OCI-M2 (cell line): ENCODE results near the gene PILRA.
"Not testable (repeated sequence)": the region's sequence is repeated elsewhere in the genome, so short reads cannot be mapped to it uniquely, and the experiment has no call there.

Source experiments
- DNase-seq: peaks from one replicate; lab custom pipeline; 2025; ENCODE audit not compliant: unreplicated experiment; lab: John Stamatoyannopoulos, UW

Gene PILRA

DNA sequence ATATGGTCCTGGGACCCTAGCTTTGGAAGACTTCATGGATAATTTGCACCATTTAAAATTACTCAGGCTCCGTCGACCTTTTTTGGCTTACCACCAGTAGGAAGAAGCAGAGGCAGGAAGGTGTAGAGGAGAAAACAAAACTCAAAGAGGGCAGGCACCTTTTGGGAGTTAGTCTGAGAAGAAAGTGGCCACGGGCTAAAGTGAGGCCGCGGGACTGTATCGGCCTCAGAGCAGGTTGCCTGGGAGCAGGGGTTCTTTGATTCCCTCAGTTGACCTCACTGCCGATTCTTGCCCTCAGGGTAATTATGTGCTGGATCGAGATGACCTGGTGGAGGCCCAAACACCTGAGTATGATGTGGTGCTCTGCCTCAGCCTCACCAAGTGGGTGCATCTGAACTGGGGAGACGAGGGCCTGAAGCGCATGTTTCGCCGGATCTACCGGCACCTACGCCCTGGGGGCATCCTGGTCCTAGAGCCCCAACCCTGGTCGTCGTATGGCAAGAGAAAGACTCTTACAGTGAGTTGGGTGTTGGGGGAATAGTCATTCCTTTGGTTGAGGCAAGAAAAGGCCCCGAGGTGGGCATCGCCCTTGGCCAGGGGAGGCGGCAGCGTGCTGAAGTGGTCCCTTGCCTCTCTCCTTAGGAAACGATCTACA is 59.5 kb downstream of the PILRA start:
- DNase-seq: no peak

DNA sequence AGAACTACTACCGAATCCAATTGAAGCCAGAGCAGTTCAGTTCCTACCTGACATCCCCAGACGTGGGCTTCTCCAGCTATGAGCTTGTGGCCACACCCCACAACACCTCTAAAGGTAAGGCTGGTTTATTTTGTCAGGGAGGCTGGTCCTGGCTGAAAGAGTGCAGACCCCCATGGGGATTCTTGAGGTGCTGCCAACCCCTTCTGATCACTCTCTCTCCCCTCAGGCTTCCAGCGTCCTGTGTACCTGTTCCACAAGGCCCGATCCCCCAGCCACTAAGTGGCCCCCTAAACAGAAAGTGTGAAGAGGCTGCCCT is 59.9 kb downstream of the PILRA start:
- no peak for DNase-seq

DNA sequence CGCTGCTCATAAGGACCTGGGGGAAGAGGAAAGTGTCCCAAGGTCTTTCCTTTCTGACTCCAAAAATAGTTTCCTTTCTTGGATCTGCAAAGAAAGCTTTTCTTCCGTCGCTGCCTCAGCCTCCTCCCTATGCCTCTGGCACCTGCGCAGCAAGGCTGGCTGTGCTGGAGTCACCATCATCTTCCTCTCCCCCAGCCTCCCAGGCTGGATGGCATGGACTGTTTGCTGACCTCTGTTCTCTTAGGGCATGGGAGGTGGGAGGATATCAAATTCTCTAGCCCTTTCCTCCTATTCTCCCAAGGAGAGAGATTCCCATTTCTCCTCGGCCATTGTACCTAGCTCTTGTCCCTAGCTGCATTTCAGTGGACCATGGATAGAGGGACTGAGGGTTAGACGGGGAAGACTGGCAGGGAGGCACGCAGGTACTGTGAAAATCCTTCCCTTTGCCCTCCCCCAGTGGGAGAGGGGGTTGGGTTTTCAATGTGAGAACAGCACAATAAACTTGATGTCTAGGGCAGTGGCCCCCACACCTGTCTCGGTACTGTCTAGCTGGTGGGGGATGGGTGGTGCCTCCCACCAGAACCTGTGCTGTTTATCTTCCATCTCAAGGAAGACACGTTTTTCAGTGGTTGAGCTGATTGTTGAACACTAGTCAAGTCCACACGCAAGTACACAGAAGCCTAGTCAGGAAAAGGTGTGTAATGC is 60.5 kb downstream of the PILRA start:
- DNase-seq: no peak

DNA sequence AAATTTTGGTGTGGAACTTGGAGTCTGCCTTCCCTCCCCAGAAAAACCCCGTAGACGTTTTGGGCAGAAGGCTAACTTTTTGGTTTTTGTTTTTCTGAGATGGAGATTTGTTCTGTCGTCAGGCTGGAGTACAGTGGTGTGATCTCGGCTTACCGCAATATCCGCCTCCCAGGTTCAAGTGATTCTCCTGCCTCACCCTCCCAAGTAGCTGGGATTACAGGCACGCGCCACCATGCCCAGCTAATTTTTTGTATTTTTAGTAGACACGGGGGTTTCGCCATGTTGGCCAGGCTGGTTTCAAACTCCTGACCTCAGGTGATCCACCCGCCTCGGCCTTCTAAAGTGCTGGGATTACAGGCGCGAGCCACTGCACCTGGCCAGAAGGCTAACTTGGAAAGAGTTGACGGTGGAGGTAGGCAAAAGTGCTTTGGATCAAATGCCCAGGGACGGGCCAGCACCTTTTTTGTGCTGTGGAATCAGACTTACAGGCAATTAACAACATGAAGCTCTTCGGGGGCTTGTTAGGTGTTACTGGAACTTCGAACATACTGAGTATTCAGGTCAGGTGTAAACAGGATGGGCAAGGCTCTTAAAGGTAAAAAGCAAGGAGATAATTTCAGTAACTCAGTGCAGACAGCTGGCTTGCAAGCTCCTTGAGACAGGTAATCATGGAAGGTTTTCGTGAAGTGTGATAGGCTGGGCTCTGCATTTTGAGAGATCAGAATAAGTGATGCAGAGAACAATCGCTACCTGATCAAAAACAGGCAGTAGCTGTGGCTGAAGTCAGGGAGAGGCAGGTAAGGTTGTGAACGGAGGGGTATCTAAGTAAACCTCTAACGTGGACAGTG is 61.2 kb downstream of the PILRA start:
- DNase-seq: no peak

DNA sequence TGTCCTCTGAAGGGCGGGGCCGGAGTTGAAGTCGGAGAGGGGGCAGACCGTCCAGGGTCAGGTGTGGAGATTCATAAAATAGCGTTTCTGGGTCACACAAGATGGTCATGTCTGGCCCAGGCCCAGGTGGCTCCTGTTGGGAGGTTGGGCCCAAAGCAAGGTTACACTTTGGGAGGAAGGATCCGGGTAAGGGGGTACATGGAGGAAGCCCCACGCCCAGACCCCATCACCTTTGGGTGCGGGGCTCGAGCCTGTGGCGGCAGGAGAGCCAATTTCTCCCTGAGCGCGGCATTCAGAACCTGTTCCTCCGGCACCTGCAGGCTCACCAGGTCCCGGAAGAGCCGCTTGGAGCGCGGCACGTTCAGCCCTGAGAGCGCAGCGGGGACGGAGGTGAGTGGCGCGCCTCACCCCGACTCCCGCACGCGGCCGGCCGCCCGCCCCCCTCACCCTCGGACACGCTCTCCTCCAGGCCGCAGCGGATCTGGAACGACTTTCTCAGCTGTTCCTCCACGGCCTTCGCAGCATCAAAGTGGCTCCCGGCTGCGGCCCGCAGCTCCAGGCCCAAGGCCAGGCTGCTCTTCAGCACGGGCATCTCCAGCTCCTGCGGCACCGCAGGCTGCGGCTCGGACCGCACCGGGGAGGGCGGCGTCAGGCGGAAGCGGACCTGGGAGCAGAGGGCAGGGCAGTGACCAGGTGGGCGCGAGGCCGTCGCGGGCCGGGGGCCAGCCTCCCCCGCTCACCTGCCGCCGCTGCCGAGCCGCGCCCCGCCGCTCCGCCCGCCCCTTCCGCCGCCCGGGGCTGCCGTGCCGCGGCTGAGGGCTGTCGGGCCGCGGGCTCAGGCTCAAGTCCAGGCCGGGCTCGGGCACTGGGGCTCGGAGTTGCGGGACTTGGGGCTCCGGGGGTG is 62.4 kb downstream of the PILRA start:
- no peak for DNase-seq

DNA sequence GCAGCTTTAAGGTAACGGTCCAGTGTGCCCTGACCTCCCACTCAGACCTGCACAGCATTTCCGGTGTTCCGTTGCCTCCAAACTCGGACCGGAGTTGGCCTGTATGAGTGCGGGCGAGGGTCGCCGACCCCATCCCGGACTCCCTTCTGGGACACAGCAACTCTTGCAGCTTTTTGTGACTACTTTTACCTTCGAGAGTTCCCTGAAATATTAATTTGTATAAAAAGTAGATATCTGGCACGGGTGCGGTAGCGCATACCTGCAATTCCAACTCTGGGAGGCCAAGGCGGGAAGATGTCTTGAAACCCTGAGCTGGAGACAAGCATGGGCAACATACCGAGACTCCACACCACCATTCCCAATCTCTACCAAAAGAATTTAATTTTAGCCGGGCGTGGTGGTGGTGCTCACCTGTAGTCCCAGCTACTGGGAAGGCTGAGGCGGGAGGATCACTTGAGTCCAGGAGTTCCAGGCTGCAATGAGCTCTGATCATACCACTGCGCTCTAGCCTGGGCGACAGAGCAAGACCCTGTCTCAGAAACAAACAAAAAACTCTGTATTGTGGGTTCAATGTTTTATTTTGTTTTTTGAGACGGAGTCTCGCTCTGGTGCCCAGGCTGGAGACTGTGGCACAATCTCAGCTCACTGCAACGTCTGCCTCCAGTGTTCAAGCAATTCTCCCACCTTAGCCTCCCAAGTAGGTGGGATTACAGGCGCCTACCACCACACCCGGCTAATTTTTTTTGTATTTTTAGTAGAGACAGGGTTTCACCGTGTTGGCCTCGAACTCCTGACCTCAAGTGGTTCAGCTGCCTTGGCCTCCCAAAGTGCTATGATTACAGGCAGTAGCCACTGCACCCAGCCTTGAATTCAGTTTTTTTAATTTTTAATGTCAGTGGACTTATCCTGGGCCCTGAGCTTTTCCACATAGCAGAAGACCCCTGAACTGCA is 64.1 kb downstream of the PILRA start:
- DNase-seq: no peak

DNA sequence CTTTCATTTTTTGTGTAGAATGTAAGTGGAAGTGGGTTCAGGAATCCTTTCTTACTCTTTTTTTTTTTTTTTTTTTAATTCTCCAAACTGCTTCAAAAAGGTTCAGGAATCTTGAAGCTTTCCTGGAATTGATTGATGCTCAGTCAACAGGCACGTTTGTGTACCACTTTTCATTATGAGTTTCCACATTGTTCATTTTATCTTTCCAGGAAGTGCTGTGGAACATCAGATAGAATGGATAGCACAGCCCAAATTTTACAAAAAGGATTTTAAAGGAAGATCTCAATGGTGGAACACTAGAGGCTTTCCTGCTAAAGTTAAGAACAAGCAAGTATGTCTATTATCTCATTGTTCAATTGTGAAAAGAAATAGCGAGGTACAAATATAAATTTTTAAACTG is 64.9 kb downstream of the PILRA start:
- no peak for DNase-seq

DNA sequence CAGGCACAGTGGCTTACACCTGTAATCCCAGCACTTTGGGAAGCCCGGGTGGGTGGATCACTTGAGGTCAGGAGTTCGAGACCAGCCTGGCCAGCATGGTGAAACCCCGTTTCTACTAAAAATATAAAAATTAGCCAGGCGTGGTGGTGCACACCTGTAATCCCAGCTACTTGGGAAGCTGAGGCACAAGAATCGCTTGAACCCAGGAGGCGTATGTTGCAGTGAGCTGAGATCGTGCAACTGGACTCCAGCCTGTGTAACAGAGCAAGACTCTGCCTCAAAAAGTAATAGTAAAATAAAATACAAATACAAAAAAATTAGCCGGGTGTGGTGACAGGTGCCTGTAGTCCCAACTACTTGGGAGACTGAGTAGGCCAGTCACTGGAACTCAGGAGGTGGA is 65.4 kb downstream of the PILRA start:
- not testable (repeated sequence) for DNase-seq

DNA sequence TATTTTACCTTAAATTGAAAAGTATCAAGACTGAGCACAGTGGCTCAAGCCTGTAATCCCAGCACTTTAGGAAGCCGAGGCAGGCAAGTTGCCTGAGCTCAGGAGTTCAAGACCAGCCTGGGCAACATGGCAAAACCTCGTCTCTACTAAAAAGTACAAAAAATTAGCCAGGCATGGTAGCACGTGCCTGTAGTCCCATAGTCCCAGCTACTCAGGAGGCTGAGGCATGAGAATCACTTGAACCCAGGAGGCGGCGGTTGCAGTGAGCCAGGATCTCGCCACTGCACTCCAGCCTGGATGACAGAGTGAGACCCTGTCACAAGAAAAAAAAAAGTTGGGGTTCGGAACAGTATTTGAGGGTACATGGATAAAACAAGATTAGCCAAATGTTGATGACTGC is 66.0 kb downstream of the PILRA start:
- DNase-seq: not testable (repeated sequence)

DNA sequence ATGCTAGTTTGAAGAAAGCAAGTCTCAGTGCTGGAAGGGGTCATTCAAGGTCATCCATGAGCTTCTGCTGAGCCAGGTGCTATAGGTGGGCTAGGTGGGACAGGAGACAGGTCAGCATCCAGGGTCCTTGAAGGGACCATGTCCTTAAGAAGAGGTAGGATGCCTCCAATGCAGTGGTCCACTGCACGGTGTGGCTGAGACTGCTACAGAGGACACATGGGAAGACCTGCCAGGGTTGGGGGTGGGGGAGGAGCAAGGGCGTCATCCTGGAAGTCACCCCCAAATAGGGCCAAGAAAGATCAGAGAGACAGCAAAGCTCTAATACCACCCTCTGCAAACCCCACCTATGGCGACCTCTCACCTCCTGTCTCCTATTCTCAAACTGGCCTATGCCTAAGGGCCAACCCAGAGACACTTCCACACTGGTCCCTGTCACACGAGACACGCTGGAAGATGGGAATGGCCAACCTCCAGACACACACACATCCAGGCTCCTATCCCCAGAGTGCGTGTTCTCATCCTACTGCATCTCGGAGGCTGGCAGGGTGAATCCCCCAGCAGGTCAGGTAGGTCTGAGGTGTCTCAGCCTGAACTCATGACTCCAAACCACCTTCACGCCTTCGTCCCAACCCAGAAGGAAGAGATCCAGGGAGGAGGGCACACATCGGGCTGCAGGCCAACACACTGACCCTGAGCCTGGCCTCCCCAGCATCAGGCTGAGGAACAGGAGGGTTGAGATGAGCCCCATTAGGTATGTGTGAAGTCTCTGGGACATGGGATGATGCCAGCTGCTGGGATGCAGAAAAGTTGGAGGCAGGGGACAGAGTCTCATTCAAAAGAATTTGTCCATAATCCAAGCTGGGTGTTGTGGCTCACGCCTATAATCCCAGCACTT is 68.6 kb downstream of the PILRA start:
- DNase-seq: no peak

DNA sequence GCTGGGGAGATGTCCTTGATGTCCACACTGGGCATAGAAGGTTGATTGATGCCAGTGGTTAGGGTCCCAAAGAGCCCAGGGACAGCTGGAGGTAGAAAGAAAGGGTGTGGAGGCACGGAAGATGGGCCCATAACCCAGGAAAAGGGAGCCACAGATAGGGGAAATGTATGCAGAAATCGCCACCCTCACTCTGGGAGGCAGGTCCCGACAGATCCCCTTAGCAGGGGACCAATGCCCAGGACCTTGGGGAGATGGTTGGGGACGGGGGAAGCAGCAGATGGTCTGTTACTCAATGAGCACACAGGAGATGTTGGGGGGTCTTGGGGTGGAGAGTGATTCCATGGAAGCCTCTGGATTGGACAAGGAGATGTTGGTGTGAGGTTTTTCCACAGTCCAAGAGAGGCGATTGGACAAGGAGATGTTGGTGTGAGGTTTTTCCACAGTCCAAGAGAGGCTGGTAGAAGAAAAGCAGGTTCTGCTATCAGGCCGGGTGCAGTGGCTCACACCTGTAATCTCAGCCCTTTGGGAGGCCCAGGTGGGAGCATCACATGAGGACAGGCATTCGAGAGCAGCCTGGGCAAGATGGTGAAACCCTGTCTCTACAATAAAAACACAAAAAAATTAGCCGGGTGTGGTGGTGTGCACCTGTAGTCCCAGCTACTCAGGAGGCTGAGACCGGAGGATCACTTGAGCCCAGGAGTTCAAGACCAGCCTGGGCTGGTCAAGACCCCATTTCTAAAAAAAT is 70.0 kb downstream of the PILRA start:
- DNase-seq: no peak

DNA sequence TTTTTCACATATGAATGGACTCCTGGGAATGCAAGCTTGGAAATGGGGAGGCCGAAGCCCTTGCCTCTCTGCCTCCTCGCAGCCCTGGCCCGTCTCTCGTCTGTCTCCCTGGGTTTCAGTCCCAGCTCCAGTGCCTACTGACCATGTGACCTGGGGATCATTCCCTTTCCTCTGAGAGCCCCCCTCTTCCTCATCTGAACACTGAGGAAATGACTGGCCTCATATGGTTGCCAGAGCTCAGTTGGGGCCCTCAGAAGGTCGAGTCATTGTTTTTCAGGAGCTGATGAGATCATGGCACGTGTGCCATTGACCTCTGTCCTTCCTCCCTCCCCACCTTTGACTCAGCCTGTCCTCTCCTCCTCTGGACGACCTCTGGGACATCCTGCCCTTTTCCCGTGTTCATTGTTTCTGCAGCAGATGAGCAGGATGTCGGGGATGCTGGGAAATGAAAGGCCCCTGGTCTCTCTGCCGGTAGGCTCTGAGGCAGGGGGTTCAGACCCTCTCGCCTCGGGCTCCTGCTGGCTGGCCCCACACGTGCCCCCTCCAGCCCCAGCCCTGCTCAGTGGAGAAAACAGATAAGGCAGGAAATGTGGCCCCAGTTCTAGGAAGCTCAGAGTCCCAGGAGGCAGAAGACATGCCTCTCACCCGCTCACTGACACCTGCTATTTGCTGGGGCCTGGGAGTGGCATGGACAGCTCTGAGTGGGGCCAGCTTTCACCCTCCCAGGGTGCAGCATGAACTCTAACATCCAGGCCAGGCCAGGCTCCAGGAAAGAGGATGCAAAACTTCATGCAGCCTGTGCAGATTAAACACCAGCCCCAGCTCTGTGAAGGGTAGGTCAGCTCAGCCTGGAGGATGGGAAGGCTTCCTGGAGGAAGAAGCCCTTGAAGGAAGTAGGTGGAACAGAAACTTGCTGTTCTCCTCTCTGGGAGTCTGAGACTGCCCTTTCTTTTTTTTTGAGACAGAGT is 71.3 kb downstream of the PILRA start:
- DNase-seq: no peak

DNA sequence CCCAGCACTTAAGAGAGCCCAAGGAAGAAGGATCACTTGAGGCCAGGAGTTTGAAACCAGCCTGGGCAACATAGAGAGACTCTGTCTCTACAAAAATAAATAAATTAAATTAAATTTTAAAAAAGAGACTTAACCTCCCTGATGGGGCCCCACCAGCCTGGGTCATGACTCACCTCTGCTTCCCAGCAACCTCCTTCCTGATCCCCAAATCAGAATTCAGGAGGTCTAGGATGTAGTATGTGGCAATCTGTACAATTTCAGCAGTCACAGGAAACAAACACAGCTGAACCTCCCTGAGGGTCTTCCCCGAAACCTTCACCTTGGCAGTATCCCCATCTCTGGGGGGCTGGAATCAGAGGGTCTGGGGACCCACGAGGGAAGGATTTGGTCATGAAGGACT is 72.8 kb downstream of the PILRA start:
- no peak for DNase-seq

DNA sequence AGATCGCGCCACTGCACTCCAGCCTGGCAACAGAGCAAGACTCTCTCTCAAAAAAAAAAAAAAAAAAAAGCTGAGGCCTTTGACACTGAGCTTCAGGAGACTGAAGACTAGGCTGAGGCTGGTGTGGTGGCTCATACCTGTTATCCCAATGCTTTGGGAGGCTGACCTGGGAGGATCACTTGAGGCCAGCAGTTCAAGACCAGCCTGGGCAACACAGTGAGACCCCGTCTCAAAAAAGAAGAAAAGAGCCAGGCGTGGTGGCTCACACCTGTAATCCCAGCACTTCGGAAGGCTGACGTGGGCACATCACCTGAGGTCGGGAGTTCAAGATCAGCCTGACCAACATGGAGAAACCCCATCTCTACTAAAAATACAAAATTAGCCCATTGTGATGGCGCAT is 74.1 kb downstream of the PILRA start:
- DNase-seq: not testable (repeated sequence)

DNA sequence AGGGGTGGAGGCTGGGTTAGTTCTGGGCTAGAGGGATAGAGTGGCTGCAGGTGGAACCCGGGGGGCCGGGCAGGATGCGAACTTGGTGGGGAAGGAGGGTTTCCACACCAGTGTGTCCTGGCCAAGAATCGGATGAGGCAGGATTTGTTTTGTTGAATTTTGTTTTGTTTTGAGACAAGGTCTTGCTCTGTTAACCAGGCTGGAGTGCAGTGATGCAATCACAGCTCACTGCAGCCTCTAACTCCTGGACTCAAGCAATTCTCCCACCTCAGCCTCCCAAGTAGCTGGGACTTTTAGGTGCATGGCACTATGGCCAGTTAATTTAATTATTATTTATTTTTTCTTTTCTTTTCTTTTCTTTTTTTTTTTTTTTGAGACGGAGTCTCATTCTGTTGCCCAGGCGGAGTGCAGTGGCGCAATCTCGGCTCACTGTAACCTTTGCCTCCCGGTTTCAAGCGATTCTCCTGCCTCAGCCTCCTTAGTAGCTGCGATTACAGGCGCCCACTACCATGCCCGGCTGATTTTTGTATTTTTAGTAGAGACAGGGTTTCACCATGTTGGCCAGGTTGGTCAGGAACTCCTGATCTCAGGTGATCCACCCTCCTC is 76.0 kb downstream of the PILRA start:
- no peak for DNase-seq
